Measurements from ENCODE around the gene IFT122.

Gene IFT122

GRCh38 chr3:129547241-129547640 is 107.2 kb downstream of the IFT122 start:
- no peak for DNase-seq

GRCh38 chr3:129548104-129548965 is 108.3 kb downstream of the IFT122 start:
- no peak for DNase-seq

- DNase-seq: no peak
These were observed 109.2 kb downstream of the IFT122 start for GRCh38 chr3:129549006-129549800.

DNA sequence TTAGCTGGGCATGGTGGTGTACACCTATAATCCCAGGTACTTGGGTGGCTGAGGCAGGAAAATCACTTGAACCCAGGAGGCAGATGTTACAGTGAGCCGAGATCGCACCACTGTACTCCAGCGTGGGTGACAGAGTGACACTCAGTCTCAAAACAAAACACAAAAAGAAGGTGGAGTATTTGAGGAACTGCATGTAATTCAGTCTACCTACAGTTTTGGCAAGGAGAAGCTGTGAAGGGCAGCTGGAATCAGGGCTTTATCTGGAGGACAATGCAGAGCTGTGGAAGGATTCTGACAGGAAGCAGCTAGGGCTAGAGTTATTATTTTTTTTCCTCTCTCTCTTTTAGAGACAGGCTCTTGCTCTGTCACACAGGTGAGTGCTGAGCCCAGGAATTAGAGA is 109.8 kb downstream of the IFT122 start:
- no peak for DNase-seq

DNA sequence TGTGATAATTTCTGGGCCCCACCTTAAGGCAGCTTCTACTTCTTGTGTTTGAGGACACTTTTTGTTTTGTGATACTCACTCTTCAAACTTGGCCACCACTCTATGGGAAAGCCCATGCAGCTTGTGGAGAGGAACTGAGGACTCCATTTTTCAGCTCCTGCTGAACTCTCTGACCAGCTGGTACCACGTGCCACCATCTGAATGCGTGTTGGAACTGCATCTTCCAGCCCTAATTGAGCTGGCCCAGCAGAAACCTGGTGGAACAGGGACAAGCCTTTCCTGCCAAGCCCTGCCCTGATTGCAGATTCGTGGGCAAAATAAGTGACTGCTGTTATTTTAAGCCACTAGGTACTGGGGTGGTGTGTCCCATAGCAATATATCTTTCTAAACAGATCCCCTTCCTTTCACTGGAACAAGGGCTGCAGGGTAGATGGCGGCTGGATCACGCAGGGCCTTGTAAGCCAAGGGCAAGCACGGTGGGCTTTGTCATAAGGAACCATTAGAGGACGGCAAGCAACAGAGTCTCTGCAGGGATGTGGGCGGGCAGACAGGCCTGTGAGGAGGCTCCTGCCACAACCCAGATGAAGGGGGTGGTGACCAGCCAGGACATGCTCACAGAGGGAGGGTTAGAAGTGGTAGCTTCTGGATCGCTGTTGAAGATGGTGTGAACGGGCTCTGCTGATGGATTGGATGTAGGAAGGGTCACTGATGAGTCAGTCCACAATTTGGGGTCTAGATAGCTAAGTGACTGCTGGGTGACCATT is 112.4 kb downstream of the IFT122 start:
- no peak for DNase-seq

- DNase-seq: peak in 1 of 2 experiments; percentile 60
These were observed 113.1 kb downstream of the IFT122 start for GRCh38 chr3:129553171-129553570.

DNA sequence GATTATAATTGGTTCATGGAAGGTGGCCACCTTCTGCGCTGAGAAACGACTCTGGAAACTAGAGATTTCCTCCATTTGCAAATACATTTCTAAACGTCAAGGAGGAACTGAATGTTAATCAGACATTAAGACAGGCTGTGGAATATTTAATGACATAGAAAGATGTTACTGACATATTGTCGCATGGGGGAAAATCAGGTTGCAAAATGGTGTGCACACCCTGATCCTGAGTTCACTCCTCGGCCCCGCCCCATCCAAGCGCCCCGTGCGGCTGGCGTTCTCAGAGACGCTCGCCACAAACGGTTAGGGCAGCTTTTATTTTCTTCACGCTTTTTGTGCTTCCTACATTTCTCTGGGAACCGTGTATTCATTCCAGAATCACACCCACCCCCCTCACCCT is 113.7 kb downstream of the IFT122 start:
- no peak for DNase-seq

DNA sequence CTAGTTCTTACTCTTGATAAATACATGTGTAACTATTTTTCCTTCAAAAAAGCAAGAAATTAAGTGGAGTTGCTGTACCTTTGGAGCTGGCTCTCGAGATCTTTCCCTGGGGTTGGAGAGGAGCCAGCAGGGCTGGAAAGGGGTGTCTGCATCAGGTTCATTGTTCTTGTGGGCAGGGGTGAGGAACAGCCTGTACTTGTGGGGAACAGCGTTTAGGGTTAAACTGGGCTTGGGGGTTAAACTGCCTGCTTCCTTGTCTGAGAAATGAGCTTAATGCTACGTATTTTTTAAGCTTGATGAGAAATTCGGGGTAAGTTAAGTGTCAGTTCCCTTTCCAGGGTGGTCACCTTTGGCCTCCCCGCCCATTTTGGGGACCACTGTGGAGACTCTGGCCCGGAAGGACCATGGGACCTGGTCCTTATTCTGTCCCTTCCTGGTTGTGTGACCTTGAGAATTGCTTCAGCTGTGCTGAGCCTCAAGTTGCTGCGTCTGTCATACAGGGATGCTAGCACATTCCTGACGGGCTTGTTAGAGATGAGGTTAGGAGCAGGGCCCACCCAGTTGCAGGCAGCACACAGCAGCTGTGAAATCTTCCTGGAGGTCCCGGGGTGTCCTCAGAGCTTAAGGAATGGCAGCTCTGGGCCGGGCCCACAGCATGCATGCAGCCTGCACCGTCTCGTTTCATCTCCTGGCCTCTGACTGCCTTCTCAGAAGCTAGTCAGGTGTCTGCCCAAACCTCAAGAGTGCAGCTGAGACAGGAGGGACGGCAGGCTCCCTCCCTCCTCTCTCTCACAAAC is 114.5 kb downstream of the IFT122 start:
- DNase-seq: no peak

GRCh38 chr3:129555153-129555550 is 115.1 kb downstream of the IFT122 start:
- no peak for DNase-seq

DNA sequence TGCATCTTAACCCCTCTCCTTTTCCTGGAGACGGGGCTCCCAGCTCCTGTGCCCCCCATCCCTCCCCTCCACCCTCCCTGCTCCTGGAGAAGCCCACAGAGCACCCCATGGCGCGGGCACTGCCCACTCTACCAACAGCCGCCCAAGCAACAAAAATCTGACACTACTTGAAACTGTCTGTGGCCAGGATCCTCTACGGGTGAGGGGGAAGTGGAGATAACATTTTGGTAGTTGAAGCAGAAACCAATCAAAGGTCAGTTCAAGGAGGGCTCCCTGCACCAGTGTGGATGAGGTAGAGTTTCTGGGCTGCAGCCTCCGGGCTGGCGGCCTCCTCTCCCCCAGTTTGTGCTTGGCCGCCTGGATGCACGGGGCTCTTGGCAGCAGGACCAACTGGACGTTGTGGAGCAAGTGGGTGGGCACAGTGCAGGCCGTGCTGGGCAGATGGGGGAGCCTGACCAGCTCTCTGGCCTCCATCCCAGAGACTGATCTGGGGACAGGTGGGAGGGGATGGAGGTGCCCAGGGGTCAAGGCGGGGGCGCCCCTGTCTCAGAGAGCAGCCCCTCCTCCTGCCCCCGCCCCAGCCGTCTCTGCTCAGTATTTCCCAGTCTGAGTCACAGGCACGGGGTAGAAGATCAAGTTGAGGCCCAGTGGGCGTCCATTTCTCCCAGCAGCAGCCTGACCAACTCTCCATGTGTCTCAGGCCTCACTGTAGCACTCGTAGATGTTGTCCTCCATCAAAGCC is 115.8 kb downstream of the IFT122 start:
- DNase-seq: no peak

DNA sequence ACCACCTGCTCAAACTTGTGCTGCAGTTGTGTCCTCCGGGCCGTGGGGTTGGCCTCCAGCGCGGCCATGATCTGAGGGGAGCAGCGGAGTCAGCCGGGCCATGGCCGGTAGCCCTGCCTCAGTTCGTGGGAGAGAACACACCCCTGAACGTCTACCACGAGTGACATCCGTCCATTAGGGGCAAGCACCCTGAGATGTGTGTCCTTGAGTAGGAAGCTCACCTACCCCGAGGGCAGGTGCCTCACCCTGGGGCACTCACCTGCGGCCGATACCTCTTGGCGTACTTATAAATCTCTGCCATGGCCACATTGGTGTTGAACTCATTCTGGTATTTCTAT is 116.3 kb downstream of the IFT122 start:
- no peak for DNase-seq

GRCh38 chr3:129556890-129557547 is 117.0 kb downstream of the IFT122 start:
- DNase-seq: no peak

DNA sequence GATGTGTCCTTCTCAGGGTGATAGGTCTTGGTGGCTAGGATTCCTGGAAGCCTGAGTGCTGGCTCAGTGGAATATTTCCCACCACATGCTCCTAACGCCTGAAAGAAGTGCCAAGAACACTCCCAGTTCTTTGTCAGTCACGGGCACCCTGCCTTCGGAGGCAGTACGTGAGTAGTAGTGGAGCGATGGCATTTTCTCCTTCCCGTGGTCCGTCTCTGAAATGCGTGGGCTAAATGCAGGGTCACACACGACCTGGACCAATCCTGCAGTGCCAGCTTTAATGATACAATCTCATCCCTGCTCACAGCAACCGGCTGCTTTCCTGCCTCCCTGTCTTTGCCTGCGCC is 117.5 kb downstream of the IFT122 start:
- no peak for DNase-seq

DNA sequence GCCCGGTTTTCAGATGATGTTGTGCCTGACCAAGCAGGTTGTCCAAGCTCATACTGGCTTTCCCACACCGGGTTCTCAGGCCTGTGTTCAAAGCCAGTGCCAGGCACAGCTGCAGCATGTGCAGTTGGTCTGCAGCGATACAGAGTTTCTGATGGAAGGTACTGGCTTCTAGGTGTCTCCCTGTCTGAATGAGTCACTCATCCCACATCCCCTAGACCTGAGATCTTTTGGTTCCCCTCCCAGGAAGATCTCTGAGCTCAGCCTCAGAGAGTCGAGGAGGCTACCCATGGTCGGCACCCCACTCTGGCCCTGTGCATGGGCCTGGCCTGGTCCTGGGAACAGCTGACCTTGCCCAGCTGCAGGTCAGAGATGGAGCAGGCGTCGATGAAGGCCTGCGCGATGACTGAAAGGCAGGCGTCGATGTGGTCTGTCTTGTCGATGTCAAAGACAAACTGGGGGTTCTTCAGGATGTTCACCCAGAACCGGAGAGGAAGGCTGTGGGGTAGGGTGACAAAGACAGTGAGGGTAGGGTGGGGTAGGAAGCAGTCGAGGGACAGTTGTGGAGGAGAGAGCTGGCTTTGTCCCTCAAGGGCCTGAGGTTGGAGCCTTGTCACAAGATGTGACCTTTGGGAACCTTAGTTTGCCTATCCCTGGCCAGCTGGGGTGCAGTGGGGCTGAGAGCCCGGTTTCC is 118.2 kb downstream of the IFT122 start:
- DNase-seq: no peak

DNA sequence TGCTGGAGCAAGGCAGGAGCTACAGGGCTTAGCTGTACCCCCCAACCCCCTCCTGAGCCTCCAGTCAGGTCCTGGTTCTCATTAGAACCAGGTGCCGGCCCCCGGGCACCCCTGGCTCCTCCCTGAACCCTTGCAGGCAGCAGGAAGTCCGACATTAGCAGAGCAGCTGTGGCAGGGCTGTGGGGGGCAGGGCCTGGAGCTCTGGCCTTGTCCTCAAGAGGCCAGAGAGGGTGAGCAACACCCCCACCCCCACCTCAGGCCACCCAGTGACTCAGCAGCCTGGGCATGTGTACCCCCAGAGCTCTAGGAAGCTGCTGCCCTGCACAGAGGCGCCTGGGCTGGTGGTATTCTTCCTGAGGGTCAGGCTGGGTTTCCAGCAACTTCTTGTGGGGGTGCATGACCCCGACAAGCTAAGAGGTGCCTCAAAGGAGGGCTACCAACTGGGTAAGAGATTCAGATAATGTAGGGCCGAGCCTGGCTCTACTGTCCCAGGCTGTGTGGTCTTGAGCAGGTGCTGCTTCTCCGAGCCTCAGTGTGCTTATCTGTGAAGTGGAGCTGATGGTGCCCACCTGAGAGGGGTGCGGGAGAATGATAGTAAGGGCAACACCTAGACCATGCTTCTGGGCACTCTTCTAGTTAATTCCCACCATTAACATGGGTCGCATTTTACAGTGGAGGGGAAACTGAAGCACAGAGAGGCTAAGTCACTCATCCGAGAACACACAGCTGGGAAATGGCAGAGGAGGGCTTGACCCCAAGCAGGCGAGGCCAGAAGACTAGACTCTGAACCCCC is 118.9 kb downstream of the IFT122 start:
- DNase-seq: peak in 1 of 2 experiments; percentile 41

DNA sequence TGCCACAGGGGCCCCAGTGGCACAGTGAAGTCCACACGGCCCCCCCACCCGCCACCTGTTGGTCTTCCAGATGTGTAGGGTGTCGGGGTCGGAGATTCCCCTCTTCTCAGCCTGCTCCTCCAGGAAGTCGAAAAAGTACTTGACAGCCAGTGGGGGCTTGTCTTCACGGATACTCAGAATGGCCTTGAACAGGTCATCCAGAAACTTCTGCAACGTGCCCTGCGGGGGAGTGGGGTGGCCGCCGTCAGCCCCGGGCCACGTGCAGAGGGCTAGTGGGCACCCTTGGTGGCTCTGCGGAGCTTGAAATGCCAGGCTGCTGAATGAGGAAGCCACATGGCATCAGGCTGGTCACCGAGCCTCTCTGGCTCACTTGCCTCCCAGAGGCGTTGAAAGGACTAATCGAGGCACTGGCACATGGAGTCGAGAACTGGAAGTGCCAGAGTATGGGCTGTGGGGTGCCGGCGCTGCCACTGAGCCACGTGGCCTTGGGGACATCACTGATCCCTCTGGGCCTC is 119.6 kb downstream of the IFT122 start:
- no peak for DNase-seq

DNA sequence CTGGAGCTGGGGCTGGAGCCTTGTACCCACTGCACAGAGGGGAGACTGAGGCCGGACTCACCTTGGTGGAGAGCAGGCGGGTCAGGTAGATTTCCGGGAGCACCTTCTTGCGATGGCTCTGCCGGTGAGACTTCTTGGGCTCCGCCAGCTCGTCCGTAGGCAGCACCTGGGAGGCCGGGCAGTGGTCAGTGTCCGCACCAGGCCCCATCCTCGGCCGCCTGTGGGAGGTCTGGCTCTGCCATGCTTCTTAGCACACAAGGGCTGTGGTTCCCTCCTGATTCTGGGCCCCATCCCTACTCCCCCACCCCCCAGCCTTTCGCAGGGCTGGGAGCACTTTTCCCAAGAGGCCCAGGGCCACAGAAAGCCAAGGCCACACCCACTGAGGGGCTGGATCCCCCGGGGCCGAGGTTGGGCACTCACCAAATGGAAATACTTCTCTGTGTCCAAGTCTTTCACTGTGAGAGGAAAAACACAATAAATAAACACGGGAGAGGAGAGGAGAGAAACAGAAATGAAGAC is 120.3 kb downstream of the IFT122 start:
- DNase-seq: no peak

DNA sequence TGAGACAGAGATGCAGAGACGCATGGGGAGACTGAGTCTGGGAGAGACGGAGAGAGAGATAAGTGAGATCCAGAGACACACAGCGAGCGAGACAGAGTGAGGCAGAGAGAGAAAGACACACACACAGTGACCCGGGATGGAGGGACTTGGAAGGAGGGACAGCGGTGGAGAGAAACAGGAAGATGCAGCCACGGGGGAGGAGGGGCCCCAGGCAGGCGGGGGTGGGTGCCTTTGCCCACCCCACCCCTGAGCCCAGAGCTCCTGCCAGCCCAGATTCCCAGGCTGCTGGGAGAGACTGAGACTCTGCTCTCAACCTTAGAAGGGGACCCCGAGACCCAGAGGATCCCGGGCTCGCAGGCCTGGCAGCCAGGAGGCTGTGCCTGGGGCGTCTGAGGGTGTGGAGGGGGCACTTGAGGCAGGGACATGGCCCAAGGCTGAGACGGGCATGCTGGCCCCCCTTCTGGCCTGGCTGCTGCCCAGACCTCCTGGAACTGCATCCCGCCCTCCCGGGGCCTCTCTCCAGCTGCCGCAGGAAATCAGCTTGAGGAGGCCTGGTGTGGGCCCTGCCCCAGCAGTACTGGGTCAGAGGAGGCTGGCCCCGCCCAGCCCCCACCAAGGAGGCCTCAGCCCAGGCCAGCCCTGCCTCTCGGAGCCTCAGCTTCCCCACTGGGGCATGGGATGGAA is 121.0 kb downstream of the IFT122 start:
- DNase-seq: peak; percentile 38 to 65
